K562 (cell line): Measurements from ENCODE around the gene POP5. TPM values are rescaled to one million over a fixed set of nuclear protein-coding genes. Genes with fewer than 3 reads are reported as not detected.
A peak's percentile ranks its signal among the peaks of the same experiment; 100 is the strongest.

ENCODE experiments used
- CAMTA2 ChIP-seq: fragments of 250-450 bp; sonication (Bioruptor Pico); conservative IDR thresholded peaks from 2 replicates; pipeline ENCODE4 v1.5.1; 2022
- CEBPB ChIP-seq: fragments of 450-650 bp; IDR thresholded peaks from 2 replicates; pipeline ENCODE4 v1.6.1; 2016; ENCODE audit warnings: missing genetic modification characterization, missing compliant biosample characterization
- ESRRA ChIP-seq: fragments of 450-650 bp; IDR thresholded peaks from 2 replicates; pipeline ENCODE4 v1.6.1; 2014; ENCODE audit warnings: low read depth, mild to moderate bottlenecking, moderate library complexity, borderline replicate concordance
- GATA2 ChIP-seq: sonication (generic); formaldehyde crosslinking; IDR thresholded peaks from 2 replicates; pipeline ENCODE4 v1.4.0; 2020; ENCODE audit warnings: mild to moderate bottlenecking, missing genetic modification reagents
- GATAD2B ChIP-seq: fragments of 450-650 bp; IDR thresholded peaks from 2 replicates; pipeline ENCODE4 v1.6.1; 2017; ENCODE audit warnings: mild to moderate bottlenecking, borderline replicate concordance
- JUNB ChIP-seq: fragments of 450-650 bp; formaldehyde crosslinking; conservative IDR thresholded peaks from 2 replicates; pipeline ENCODE4 v1.4.0; 2020; ENCODE audit warnings: mild to moderate bottlenecking
- MTA1 ChIP-seq: fragments of 450-650 bp; IDR thresholded peaks from 2 replicates; pipeline ENCODE4 v1.6.1; 2017; ENCODE audit warnings: borderline replicate concordance
- PHB2 ChIP-seq: fragments of 450-650 bp; IDR thresholded peaks from 2 replicates; pipeline ENCODE4 v1.6.1; 2017; ENCODE audit warnings: low read depth
- PPARD ChIP-seq: fragments of 250-450 bp; sonication (Bioruptor Pico); IDR thresholded peaks from 2 replicates; pipeline ENCODE4 v1.8.0; 2022; ENCODE audit warnings: inconsistent platforms, mild to moderate bottlenecking, moderate library complexity
- SREBF1 ChIP-seq: fragments of 150-350 bp; IDR thresholded peaks from 2 replicates; pipeline ENCODE4 v1.6.1; 2014; ENCODE audit warnings: antibody characterized with exemption, low read depth, low read length, borderline replicate concordance
- TBP ChIP-seq: optimal IDR thresholded peaks from 2 replicates; pipeline ENCODE3; 2011; ENCODE audit warnings: low read depth, low read length, improper control_type of control experiment
- TFAM ChIP-seq: fragments of 250-450 bp; sonication (Bioruptor Pico); conservative IDR thresholded peaks from 2 replicates; pipeline ENCODE4 v1.5.0; 2021; ENCODE audit warnings: mild to moderate bottlenecking, moderate library complexity
- ZBED1 ChIP-seq: IDR thresholded peaks from 2 replicates; pipeline ENCODE4 v1.6.1; 2014
- ZKSCAN1 ChIP-seq: fragments of 150-350 bp; IDR thresholded peaks from 2 replicates; pipeline ENCODE4 v1.6.1; 2016; ENCODE audit warnings: low read depth, low read length
- ZKSCAN3 ChIP-seq: fragments of 250-450 bp; sonication (Bioruptor Pico); IDR thresholded peaks from 2 replicates; pipeline ENCODE4 v1.4.0; 2020
- ZNF140 ChIP-seq: fragments of 250-450 bp; sonication (Bioruptor Pico); IDR thresholded peaks from 2 replicates; pipeline ENCODE4 v1.8.0; 2021; ENCODE audit warnings: moderate library complexity, mild to moderate bottlenecking, inconsistent platforms
- ZNF316 ChIP-seq: fragments of 450-650 bp; IDR thresholded peaks from 2 replicates; pipeline ENCODE4 v1.6.1; 2016
- ZNF354B ChIP-seq: fragments of 250-450 bp; sonication (Bioruptor Pico); IDR thresholded peaks from 2 replicates; pipeline ENCODE4 v1.4.0; 2020
- ZNF584 ChIP-seq: fragments of 200-800 bp; sonication (Bioruptor generic); IDR thresholded peaks from 2 replicates; pipeline ENCODE4 v1.6.1; 2016; ENCODE audit warnings: low read depth, mild to moderate bottlenecking, missing genetic modification characterization, missing compliant biosample characterization
- ZNF644 ChIP-seq: fragments of 200-800 bp; sonication (Bioruptor generic); IDR thresholded peaks from 2 replicates; pipeline ENCODE4 v1.6.1; 2016; ENCODE audit warnings: low read depth, missing genetic modification characterization, missing compliant biosample characterization
- ZNF699 ChIP-seq: fragments of 250-450 bp; sonication (Bioruptor Pico); IDR thresholded peaks from 2 replicates; pipeline ENCODE4 v1.8.0; 2021; ENCODE audit warnings: mild to moderate bottlenecking, moderate library complexity; ENCODE audit not compliant: insufficient replicate concordance
- ZNF76 ChIP-seq: fragments of 250-450 bp; sonication (Bioruptor Pico); IDR thresholded peaks from 2 replicates; pipeline ENCODE4 v1.4.0; 2020; ENCODE audit warnings: mild to moderate bottlenecking, moderate library complexity, borderline replicate concordance
- polyA plus RNA-seq, 8 experiments: library from polyadenylated mRNA; depleted of rRNA in 4 of 8; stranded (reverse) in 5 of 8; unstranded in 3 of 8; fragments of >200 nt; fragmentation: Nextera tagmentation in 2 of 8; fragmentation: Illumina TruSeq in 1 of 8; extraction: Ambion mirVana in 2 of 8; extraction: Trizol in 1 of 8; gene quantifications; 2 replicates each; pipeline versions ENCODE4 v1.2.1 to v1.2.3, GENCODE V29; 2011 to 2014; ENCODE audit warnings: inconsistent platforms in 1 of 8, missing spikeins in 1 of 8
- total RNA-seq, 7 experiments: library from RNA; depleted of rRNA in 6 of 7; stranded (reverse); fragments of >200 nt in 6 of 7; fragmentation: Illumina TruSeq in 2 of 7; extraction: Trizol in 2 of 7; gene quantifications; 2 replicates each; pipeline versions ENCODE4 v1.2.1 to v1.2.3, GENCODE V29; 2011 to 2021; ENCODE audit warnings: low replicate concordance in 1 of 7
- TF ChIP-seq, protein P1 (sequence below): fragments of 200-400 bp; formaldehyde crosslinking; IDR thresholded peaks from 2 replicates; pipeline ENCODE4 v1.6.1; 2017; ENCODE audit warnings: mild to moderate bottlenecking, low read depth, low read length, moderate library complexity
- TF ChIP-seq, protein P2 (sequence below): fragments of 450-650 bp; IDR thresholded peaks from 2 replicates; pipeline ENCODE4 v1.6.1; 2014; ENCODE audit warnings: low read depth, mild to moderate bottlenecking, moderate library complexity, borderline replicate concordance
- TF ChIP-seq, protein P3 (sequence below): fragments of 450-650 bp; IDR thresholded peaks from 2 replicates; pipeline ENCODE4 v1.6.1; 2017; ENCODE audit warnings: mild to moderate bottlenecking, moderate library complexity
- TF ChIP-seq, protein P4 (sequence below): fragments of 250-450 bp; sonication (Bioruptor Pico); IDR thresholded peaks from 2 replicates; pipeline ENCODE4 v1.5.1; 2021; ENCODE audit warnings: mild to moderate bottlenecking

The POP5 gene
- total and polyA plus RNA-seq, 9 of the 15 experiments (the other 6 are each of a cell fraction or from before 2014, with no cell fraction given) = 57.5 to 253 (median 73.8) TPM

DNA sequence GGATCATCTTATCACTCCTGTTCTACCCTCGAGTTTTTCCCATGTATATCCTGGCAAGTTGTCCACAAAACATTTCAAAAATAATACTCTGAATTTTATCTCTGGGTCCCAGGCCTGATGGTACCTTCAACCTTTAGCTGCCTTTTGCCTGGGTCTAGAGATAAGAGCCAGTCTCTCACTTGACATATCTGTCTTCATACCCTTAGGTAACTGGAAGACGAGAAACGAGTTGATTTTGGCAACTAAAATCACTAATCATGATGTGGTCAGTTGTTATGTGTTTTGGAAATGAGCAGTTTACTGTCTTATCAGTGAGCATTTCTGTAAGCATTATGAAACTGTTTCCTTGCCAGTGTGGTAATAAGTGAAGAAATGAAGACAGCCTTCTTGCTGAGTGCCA is 40.8 kb downstream of the POP5 start (continued):
- TF ChIP-seq, protein P1, sequence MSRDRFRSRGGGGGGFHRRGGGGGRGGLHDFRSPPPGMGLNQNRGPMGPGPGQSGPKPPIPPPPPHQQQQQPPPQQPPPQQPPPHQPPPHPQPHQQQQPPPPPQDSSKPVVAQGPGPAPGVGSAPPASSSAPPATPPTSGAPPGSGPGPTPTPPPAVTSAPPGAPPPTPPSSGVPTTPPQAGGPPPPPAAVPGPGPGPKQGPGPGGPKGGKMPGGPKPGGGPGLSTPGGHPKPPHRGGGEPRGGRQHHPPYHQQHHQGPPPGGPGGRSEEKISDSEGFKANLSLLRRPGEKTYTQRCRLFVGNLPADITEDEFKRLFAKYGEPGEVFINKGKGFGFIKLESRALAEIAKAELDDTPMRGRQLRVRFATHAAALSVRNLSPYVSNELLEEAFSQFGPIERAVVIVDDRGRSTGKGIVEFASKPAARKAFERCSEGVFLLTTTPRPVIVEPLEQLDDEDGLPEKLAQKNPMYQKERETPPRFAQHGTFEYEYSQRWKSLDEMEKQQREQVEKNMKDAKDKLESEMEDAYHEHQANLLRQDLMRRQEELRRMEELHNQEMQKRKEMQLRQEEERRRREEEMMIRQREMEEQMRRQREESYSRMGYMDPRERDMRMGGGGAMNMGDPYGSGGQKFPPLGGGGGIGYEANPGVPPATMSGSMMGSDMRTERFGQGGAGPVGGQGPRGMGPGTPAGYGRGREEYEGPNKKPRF = no peak
- no peak for TF ChIP-seq PPARD (CRISPR knock-in tag)
- TF ChIP-seq ZNF76 (CRISPR knock-in tag) = no peak
- TF ChIP-seq ZBED1 = 0 out of 2 replicates have a peak, but pooled peaks have one; percentile 0
- TF ChIP-seq GATAD2B = 0 out of 2 replicates have a peak, but pooled peaks have one; percentile 60
- TF ChIP-seq, protein P2, sequence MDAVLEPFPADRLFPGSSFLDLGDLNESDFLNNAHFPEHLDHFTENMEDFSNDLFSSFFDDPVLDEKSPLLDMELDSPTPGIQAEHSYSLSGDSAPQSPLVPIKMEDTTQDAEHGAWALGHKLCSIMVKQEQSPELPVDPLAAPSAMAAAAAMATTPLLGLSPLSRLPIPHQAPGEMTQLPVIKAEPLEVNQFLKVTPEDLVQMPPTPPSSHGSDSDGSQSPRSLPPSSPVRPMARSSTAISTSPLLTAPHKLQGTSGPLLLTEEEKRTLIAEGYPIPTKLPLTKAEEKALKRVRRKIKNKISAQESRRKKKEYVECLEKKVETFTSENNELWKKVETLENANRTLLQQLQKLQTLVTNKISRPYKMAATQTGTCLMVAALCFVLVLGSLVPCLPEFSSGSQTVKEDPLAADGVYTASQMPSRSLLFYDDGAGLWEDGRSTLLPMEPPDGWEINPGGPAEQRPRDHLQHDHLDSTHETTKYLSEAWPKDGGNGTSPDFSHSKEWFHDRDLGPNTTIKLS = no peak; the same call in 1 of the 2 replicates
- TF ChIP-seq ZKSCAN1 = no peak
- TF ChIP-seq, protein P3, sequence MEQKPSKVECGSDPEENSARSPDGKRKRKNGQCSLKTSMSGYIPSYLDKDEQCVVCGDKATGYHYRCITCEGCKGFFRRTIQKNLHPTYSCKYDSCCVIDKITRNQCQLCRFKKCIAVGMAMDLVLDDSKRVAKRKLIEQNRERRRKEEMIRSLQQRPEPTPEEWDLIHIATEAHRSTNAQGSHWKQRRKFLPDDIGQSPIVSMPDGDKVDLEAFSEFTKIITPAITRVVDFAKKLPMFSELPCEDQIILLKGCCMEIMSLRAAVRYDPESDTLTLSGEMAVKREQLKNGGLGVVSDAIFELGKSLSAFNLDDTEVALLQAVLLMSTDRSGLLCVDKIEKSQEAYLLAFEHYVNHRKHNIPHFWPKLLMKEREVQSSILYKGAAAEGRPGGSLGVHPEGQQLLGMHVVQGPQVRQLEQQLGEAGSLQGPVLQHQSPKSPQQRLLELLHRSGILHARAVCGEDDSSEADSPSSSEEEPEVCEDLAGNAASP = no peak
- TF ChIP-seq JUNB (CRISPR knock-in tag) = no peak
- peak; percentile 39 for TF ChIP-seq TBP
- TF ChIP-seq ESRRA = peak; percentile 88; the same call in 1 of the 2 replicates
- no peak for TF ChIP-seq ZNF699 (CRISPR knock-in tag)
- TF ChIP-seq CAMTA2 (CRISPR knock-in tag) = no peak
- peak; percentile 96 for TF ChIP-seq ZNF644 (tag)
- no peak for TF ChIP-seq ZNF140
- TF ChIP-seq, protein P4, sequence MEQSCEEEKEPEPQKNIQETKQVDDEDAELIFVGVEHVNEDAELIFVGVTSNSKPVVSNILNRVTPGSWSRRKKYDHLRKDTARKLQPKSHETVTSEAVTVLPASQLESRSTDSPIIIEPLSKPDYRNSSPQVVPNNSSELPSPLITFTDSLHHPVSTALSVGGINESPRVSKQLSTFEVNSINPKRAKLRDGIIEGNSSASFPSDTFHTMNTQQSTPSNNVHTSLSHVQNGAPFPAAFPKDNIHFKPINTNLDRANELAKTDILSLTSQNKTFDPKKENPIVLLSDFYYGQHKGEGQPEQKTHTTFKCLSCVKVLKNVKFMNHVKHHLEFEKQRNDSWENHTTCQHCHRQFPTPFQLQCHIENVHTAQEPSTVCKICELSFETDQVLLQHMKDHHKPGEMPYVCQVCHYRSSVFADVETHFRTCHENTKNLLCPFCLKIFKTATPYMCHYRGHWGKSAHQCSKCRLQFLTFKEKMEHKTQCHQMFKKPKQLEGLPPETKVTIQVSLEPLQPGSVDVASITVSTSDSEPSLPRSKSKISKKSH (CRISPR knock-in tag) = no peak
- peak; percentile 95 for TF ChIP-seq GATA2 (CRISPR knock-in tag)
- TF ChIP-seq ZNF316 = peak; percentile 31; the same call in 1 of the 2 replicates
- TF ChIP-seq ZKSCAN3 (CRISPR knock-in tag) = no peak
- no peak for TF ChIP-seq SREBF1
- TF ChIP-seq MTA1 = peak; percentile 92
- peak; percentile 96 for TF ChIP-seq CEBPB
- peak; percentile 93 for TF ChIP-seq PHB2
- TF ChIP-seq ZNF354B (CRISPR knock-in tag) = no peak
- no peak for TF ChIP-seq TFAM
- TF ChIP-seq ZNF584 (CRISPR knock-in tag) = peak; percentile 90; the same call in 1 of the 2 replicates
